ENCODE results near the gene CCDC80.

CCDC80 gene

GRCh38 chr3:112611752-112612515, 29.0 kb downstream of the CCDC80 start:
- no peak for TF ChIP-seq CTCF (IDR thresholded peaks at IDR 0.05)

- no peak for TF ChIP-seq CTCF (IDR thresholded peaks at IDR 0.05)
These were observed 30.8 kb downstream of the CCDC80 start for GRCh38 chr3:112610121-112610520.

GRCh38 chr3:112607863-112608262, 33.1 kb downstream of the CCDC80 start:
- no peak for TF ChIP-seq CTCF (IDR thresholded peaks at IDR 0.05)

- no peak for TF ChIP-seq CTCF (IDR thresholded peaks at IDR 0.05)
These were observed 34.8 kb downstream of the CCDC80 start for GRCh38 chr3:112606098-112606497.

- TF ChIP-seq CTCF (IDR thresholded peaks at IDR 0.05) = no peak
These were observed 35.7 kb downstream of the CCDC80 start for GRCh38 chr3:112605285-112605684.

GRCh38 chr3:112604536-112604935, 36.4 kb downstream of the CCDC80 start:
- TF ChIP-seq CTCF (IDR thresholded peaks at IDR 0.05) = no peak

- TF ChIP-seq CTCF (IDR thresholded peaks at IDR 0.05) = no peak
These were observed 38.6 kb downstream of the CCDC80 start for GRCh38 chr3:112602217-112602838.

Data from LNCAP (cell line).